HepG2 (cell line): ENCODE results near the gene NEK8. TPM values are rescaled to one million over a fixed set of nuclear protein-coding genes. Genes with fewer than 3 reads are reported as not detected.
A peak's percentile ranks its signal among the peaks of the same experiment; 100 is the strongest.

Experiments used
- ASH2L ChIP-seq: fragments of 300-600, 200-600 bp; sonication (generic); IDR thresholded peaks from 2 replicates; pipeline ENCODE4 v1.7.0; 2017; ENCODE audit warnings: low read depth, mild to moderate bottlenecking, moderate library complexity, mixed read lengths, low read length; ENCODE audit not compliant: insufficient read length
- CBFB ChIP-seq: sonication (generic); formaldehyde crosslinking; IDR thresholded peaks from 2 replicates; pipeline ENCODE4 v1.4.0; 2020; ENCODE audit warnings: missing genetic modification reagents
- DNMT3B ChIP-seq: conservative IDR thresholded peaks from 2 replicates; pipeline ENCODE4 v1.6.1; 2016; ENCODE audit warnings: missing biosample characterization, control low read depth
- MAZ ChIP-seq, 2 experiments: sonication (generic) in 1 of 2; formaldehyde crosslinking in 1 of 2; IDR thresholded peaks; 2 replicates each; pipeline versions ENCODE4 v1.5.0 to v1.6.1; 2012 to 2020; ENCODE audit warnings: low read depth in 2 of 2, mild to moderate bottlenecking in 2 of 2, borderline replicate concordance in 1 of 2, improper control_type of control experiment in 1 of 2, low read length in 1 of 2, missing genetic modification reagents in 1 of 2, moderate library complexity in 1 of 2
- PAF1 ChIP-seq: IDR thresholded peaks from 2 replicates; pipeline ENCODE4 v1.6.1; 2016; ENCODE audit warnings: missing genetic modification reagents, missing compliant biosample characterization
- PCBP1 ChIP-seq: fragments of 200-400 bp; formaldehyde crosslinking; IDR thresholded peaks from 2 replicates; pipeline ENCODE4 v1.6.1; 2017; ENCODE audit warnings: mild to moderate bottlenecking, low read depth, low read length, borderline replicate concordance
- PHF8 ChIP-seq: sonication (generic); formaldehyde crosslinking; IDR thresholded peaks from 2 replicates; pipeline ENCODE4 v1.5.0; 2020; ENCODE audit warnings: missing genetic modification reagents
- RCOR2 ChIP-seq: IDR thresholded peaks from 2 replicates; pipeline ENCODE4 v1.6.1; 2016; ENCODE audit warnings: missing biosample characterization, missing genetic modification reagents
- SMARCC2 ChIP-seq: fragments of 450-650 bp; IDR thresholded peaks from 2 replicates; pipeline ENCODE4 v1.6.1; 2017; ENCODE audit warnings: antibody characterized with exemption, mild to moderate bottlenecking
- ZFP36L2 ChIP-seq: sonication (generic); formaldehyde crosslinking; IDR thresholded peaks from 2 replicates; pipeline ENCODE4 v1.4.0; 2020; ENCODE audit warnings: missing genetic modification reagents
- ZNF274 ChIP-seq: sonication (generic); formaldehyde crosslinking; IDR thresholded peaks from 2 replicates; pipeline ENCODE4 v1.5.1; 2020; ENCODE audit warnings: mild to moderate bottlenecking, missing genetic modification reagents
- ZNF337 ChIP-seq: sonication (generic); formaldehyde crosslinking; IDR thresholded peaks from 2 replicates; pipeline ENCODE4 v1.5.1; 2020; ENCODE audit warnings: missing genetic modification reagents, low read depth, mild to moderate bottlenecking, borderline replicate concordance
- ZNF546 ChIP-seq: sonication (generic); formaldehyde crosslinking; conservative IDR thresholded peaks from 2 replicates; pipeline ENCODE4 v1.8.1; 2023; ENCODE audit warnings: mild to moderate bottlenecking, missing genetic modification reagents
- ZNF550 ChIP-seq: sonication (generic); formaldehyde crosslinking; IDR thresholded peaks from 2 replicates; pipeline ENCODE4 v1.4.0; 2020; ENCODE audit warnings: mild to moderate bottlenecking, missing genetic modification reagents, borderline replicate concordance
- ZNF720 ChIP-seq: sonication (generic); formaldehyde crosslinking; IDR thresholded peaks from 2 replicates; pipeline ENCODE4 v1.4.0; 2020; ENCODE audit warnings: missing genetic modification reagents
- ZNF737 ChIP-seq: sonication (generic); formaldehyde crosslinking; IDR thresholded peaks from 2 replicates; pipeline ENCODE4 v1.5.0; 2020; ENCODE audit warnings: missing genetic modification reagents, mild to moderate bottlenecking, borderline replicate concordance
- polyA plus RNA-seq, 8 experiments: library from polyadenylated mRNA; depleted of rRNA in 3 of 8; stranded (reverse) in 7 of 8; unstranded in 1 of 8; fragments of >200 nt; fragmentation: Illumina TruSeq in 4 of 8; extraction: Trizol in 4 of 8; gene quantifications; 2 replicates each; pipeline versions ENCODE4 v1.2.1 to v1.2.3, GENCODE V29; 2011 to 2016; ENCODE audit warnings: low read depth in 4 of 8, missing spikeins in 1 of 8, mixed read lengths in 1 of 8; ENCODE audit not compliant: insufficient read depth in 1 of 8
- total RNA-seq, 5 experiments: library from RNA; depleted of rRNA; stranded (reverse); fragments of >200 nt; fragmentation: Illumina TruSeq; extraction: Trizol; gene quantifications; 2 replicates each; pipeline ENCODE4 v1.2.3, GENCODE V29; 2016; ENCODE audit warnings: low read depth in 1 of 5
- TF ChIP-seq, protein P1 (sequence below): sonication (generic); formaldehyde crosslinking; IDR thresholded peaks from 2 replicates; pipeline ENCODE4 v1.4.0; 2020; ENCODE audit warnings: missing genetic modification reagents, mild to moderate bottlenecking, borderline replicate concordance
- TF ChIP-seq, protein P2 (sequence below): sonication (generic); formaldehyde crosslinking; IDR thresholded peaks from 2 replicates; pipeline ENCODE4 v1.9.0; 2022; ENCODE audit warnings: low read depth, missing genetic modification reagents
- TF ChIP-seq, protein P3 (sequence below): sonication (generic); formaldehyde crosslinking; IDR thresholded peaks from 2 replicates; pipeline ENCODE4 v1.4.0; 2020; ENCODE audit warnings: missing genetic modification reagents, borderline replicate concordance

Gene NEK8
- total and polyA plus RNA-seq, 2 of the 13 experiments (the other 11 are each of a cell fraction or from before 2014, with no cell fraction given) = 5.8 to 13.5 TPM

DNA sequence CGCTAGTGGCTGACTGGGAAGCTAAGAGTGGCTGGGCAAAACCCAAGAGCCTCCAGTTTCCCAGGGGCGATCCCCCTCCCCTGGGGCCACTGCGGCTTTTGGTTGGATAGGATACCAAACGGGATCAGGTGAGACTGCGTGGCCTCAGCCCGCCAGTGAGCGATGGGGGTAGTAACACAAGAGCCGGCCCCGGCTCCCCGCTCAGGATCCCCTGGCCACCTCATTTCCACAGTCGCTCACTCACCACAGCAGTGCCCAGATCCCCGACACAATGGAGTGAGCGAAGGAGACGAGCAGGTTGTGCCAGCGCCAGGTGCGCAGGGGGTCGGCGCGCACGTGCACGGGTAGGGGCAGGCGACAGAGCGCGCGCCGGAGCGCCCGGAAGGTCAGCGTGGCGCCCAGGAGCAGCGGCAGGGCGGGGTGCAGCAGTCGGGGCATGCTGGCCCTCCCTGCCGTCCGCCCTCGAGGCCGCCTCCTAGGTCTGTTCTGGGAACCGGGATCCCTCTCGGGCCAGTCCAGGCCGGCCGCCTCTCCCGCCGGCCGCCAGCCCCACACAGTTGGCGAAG, 2.8 kb upstream of the NEK8 start (continued):
- TF ChIP-seq MAZ (IDR thresholded peaks at IDR 0.05; ENCODE audit: borderline replicate concordance, low read depth, low read length) = 0 out of 2 replicates have a peak, but pooled peaks have one; percentile 43
- TF ChIP-seq MAZ (CRISPR knock-in tag; IDR thresholded peaks at IDR 0.05; ENCODE audit: low read depth) = 0 out of 2 replicates have a peak, but pooled peaks have one; percentile 53
- no peak for TF ChIP-seq ZNF737
- TF ChIP-seq ZNF274 = peak; percentile 84
- no peak for TF ChIP-seq ZNF546 (CRISPR knock-in tag)
- 0 out of 2 replicates have a peak, but pooled peaks have one; percentile 17 for TF ChIP-seq DNMT3B (CRISPR knock-in tag)
- peak; percentile 57; the same call in 1 of the 2 replicates for TF ChIP-seq CBFB (CRISPR knock-in tag)
- TF ChIP-seq PCBP1 = 0 out of 2 replicates have a peak, but pooled peaks have one; percentile 35
- no peak for TF ChIP-seq ZFP36L2
- no peak for TF ChIP-seq RCOR2
- peak; percentile 45; the same call in 1 of the 2 replicates for TF ChIP-seq PHF8 (CRISPR knock-in tag)
- no peak for TF ChIP-seq ZNF720
- TF ChIP-seq, protein P1, sequence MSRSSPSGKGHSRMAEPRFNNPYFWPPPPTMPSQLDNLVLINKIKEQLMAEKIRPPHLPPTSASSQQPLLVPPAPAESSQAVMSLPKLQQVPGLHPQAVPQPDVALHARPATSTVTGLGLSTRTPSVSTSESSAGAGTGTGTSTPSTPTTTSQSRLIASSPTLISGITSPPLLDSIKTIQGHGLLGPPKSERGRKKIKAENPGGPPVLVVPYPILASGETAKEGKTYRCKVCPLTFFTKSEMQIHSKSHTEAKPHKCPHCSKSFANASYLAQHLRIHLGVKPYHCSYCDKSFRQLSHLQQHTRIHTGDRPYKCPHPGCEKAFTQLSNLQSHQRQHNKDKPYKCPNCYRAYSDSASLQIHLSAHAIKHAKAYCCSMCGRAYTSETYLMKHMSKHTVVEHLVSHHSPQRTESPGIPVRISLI (CRISPR knock-in tag) = no peak
- TF ChIP-seq, protein P2, sequence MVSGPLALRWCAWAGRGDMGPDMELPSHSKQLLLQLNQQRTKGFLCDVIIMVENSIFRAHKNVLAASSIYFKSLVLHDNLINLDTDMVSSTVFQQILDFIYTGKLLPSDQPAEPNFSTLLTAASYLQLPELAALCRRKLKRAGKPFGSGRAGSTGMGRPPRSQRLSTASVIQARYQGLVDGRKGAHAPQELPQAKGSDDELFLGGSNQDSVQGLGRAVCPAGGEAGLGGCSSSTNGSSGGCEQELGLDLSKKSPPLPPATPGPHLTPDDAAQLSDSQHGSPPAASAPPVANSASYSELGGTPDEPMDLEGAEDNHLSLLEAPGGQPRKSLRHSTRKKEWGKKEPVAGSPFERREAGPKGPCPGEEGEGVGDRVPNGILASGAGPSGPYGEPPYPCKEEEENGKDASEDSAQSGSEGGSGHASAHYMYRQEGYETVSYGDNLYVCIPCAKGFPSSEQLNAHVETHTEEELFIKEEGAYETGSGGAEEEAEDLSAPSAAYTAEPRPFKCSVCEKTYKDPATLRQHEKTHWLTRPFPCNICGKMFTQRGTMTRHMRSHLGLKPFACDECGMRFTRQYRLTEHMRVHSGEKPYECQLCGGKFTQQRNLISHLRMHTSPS (CRISPR knock-in tag) = no peak; the same call in none of the 2 replicates
- peak; percentile 49 for TF ChIP-seq ASH2L
- no peak; the same call in 1 of the 2 replicates for TF ChIP-seq ZNF337 (CRISPR knock-in tag)
- 0 out of 2 replicates have a peak, but pooled peaks have one; percentile 53 for TF ChIP-seq PAF1 (CRISPR knock-in tag)
- no peak for TF ChIP-seq SMARCC2
- TF ChIP-seq, protein P3, sequence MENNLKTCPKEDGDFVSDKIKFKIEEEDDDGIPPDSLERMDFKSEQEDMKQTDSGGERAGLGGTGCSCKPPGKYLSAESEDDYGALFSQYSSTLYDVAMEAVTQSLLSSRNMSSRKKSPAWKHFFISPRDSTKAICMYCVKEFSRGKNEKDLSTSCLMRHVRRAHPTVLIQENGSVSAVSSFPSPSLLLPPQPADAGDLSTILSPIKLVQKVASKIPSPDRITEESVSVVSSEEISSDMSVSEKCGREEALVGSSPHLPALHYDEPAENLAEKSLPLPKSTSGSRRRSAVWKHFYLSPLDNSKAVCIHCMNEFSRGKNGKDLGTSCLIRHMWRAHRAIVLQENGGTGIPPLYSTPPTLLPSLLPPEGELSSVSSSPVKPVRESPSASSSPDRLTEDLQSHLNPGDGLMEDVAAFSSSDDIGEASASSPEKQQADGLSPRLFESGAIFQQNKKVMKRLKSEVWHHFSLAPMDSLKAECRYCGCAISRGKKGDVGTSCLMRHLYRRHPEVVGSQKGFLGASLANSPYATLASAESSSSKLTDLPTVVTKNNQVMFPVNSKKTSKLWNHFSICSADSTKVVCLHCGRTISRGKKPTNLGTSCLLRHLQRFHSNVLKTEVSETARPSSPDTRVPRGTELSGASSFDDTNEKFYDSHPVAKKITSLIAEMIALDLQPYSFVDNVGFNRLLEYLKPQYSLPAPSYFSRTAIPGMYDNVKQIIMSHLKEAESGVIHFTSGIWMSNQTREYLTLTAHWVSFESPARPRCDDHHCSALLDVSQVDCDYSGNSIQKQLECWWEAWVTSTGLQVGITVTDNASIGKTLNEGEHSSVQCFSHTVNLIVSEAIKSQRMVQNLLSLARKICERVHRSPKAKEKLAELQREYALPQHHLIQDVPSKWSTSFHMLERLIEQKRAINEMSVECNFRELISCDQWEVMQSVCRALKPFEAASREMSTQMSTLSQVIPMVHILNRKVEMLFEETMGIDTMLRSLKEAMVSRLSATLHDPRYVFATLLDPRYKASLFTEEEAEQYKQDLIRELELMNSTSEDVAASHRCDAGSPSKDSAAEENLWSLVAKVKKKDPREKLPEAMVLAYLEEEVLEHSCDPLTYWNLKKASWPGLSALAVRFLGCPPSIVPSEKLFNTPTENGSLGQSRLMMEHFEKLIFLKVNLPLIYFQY (CRISPR knock-in tag) = no peak
- TF ChIP-seq ZNF550 (CRISPR knock-in tag) = no peak
